HepG2 (cell line): ENCODE measurements around the gene CABLES2. TPM values are rescaled to one million over a fixed set of nuclear protein-coding genes. Genes with fewer than 3 reads are reported as not detected.

Experiments
- ATAC-seq: fragments of 200-7000 bp; cut with Tn5 transposase; 3 replicates; pipeline ENCODE4 v1.9.1; 2020; ENCODE audit warnings: mild to moderate bottlenecking, moderate library complexity
- BruUV-seq: library from RNA; stranded (reverse); fragments of 400-500 nt; replicated peaks from 2 replicates; lab custom pipeline; 2021; lab: Mats Ljungman, UMichigan
- CTCF ChIA-PET: fragments of 300-600 bp; formaldehyde crosslinking; extraction: SDS; loops from one replicate; lab custom pipeline; 2021; ENCODE audit warnings: low total read pairs, inconsistent platforms, low intra/inter-chr PET ratio; lab: Yijun Ruan, JAX
- POLR2A ChIA-PET: fragments of 350-600 bp; sonication (Branson Sonifier 250); formaldehyde crosslinking; loops from one replicate; lab custom pipeline; 2020; ENCODE audit warnings: antibody characterized with exemption, inconsistent platforms; lab: Yijun Ruan, JAX
- DNase-seq: peaks from one replicate; pipeline ENCODE4 v3.0.0-alpha.2; 2015; ENCODE audit warnings: low spot score
- FAIRE-seq: peaks from 3 replicates; lab custom pipeline; 2011; peaks lifted over from hg19 to GRCh38; lab: Jason Lieb, UNC
- H2AFZ ChIP-seq: one replicate; pipeline ENCODE4 v1.6.1; 2011; ENCODE audit warnings: low read length, inconsistent platforms
- H3K27ac ChIP-seq: fragments of 300-600 bp; 3 replicates; pipeline ENCODE4 v1.8.0; 2011; ENCODE audit warnings: mixed run types, mild to moderate bottlenecking, mixed read lengths, low read length, inconsistent platforms; ENCODE audit not compliant: insufficient read depth; ENCODE audit errors: extremely low read length
- H3K27me3 ChIP-seq, 2 experiments: fragments of 200-600 bp in 1 of 2; 2 replicates in 1 of 2; 3 replicates in 1 of 2; pipeline versions ENCODE4 v1.6.0 to v1.8.0; 2011; ENCODE audit warnings: low read length in 2 of 2, mild to moderate bottlenecking in 2 of 2, moderate library complexity in 2 of 2, inconsistent platforms in 1 of 2; ENCODE audit not compliant: insufficient read depth in 2 of 2, control insufficient read depth in 1 of 2
- H3K36me3 ChIP-seq, 2 experiments: fragments of 200-600 bp in 1 of 2; replicated peaks in 1 of 2; 2 replicates in 1 of 2; 3 replicates in 1 of 2; pipeline versions ENCODE4 v1.5.1 to v1.8.0; 2011; ENCODE audit warnings: low read length in 2 of 2, inconsistent platforms in 1 of 2; ENCODE audit not compliant: insufficient read depth in 2 of 2, control insufficient read depth in 1 of 2
- H3K4me1 ChIP-seq: 2 replicates; pipeline ENCODE4 v1.5.1; 2012; ENCODE audit warnings: low read length, inconsistent platforms; ENCODE audit not compliant: insufficient read depth
- H3K4me2 ChIP-seq: 2 replicates; pipeline ENCODE4 v1.6.0; 2011; ENCODE audit warnings: low read depth, low read length, inconsistent platforms
- H3K4me3 ChIP-seq, 3 experiments: fragments of 200-600 bp in 1 of 3; sonication (generic), shearing (Covaris generic) in 1 of 3; replicated peaks in 1 of 3; 2 replicates each; pipeline ENCODE4 v1.5.1; 2011 to 2016; ENCODE audit warnings: low read length in 3 of 3, inconsistent platforms in 2 of 3, low read depth in 2 of 3, mild to moderate bottlenecking in 2 of 3, control low read depth in 1 of 3, mixed read lengths in 1 of 3; ENCODE audit not compliant: insufficient read depth in 1 of 3
- H3K79me2 ChIP-seq: one replicate; pipeline ENCODE4 v1.6.1; 2011; ENCODE audit warnings: low read length, inconsistent platforms; ENCODE audit not compliant: insufficient read depth
- H3K9ac ChIP-seq: 2 replicates; pipeline ENCODE4 v1.6.0; 2011; ENCODE audit warnings: mild to moderate bottlenecking, low read depth, low read length, inconsistent platforms; ENCODE audit not compliant: insufficient read depth
- H3K9me3 ChIP-seq: 2 replicates; pipeline ENCODE4 v1.5.1; 2012; ENCODE audit warnings: mild to moderate bottlenecking, low read length
- H4K20me1 ChIP-seq: 2 replicates; pipeline ENCODE4 v1.6.0; 2011; ENCODE audit warnings: inconsistent platforms, mild to moderate bottlenecking, low read length, moderate library complexity; ENCODE audit not compliant: insufficient read depth
- FOXA3 ChIP-seq: IDR thresholded peaks from 2 replicates; pipeline ENCODE4 v1.6.1; 2016; ENCODE audit warnings: missing genetic modification reagents, missing compliant biosample characterization
- HCFC1 ChIP-seq: fragments of 150-350 bp; IDR thresholded peaks from 2 replicates; pipeline ENCODE4 v1.6.1; 2014; ENCODE audit warnings: low read depth, low read length
- HMGXB4 ChIP-seq, 2 experiments: sonication (generic) in 1 of 2; formaldehyde crosslinking in 1 of 2; IDR thresholded peaks; 2 replicates each; pipeline versions ENCODE4 v1.4.0 to v1.6.1; 2018 to 2020; ENCODE audit warnings: missing genetic modification reagents in 2 of 2, borderline replicate concordance in 1 of 2, low read depth in 1 of 2, mild to moderate bottlenecking in 1 of 2, missing biosample characterization in 1 of 2
- JUNB ChIP-seq: sonication (generic); formaldehyde crosslinking; IDR thresholded peaks from 2 replicates; pipeline ENCODE4 v1.8.0; 2022; ENCODE audit warnings: missing genetic modification reagents, mild to moderate bottlenecking, borderline replicate concordance
- MEIS1 ChIP-seq: sonication (generic); formaldehyde crosslinking; IDR thresholded peaks from 2 replicates; pipeline ENCODE4 v1.9.0; 2021; ENCODE audit warnings: mild to moderate bottlenecking, missing genetic modification reagents, moderate library complexity, borderline replicate concordance
- SALL1 ChIP-seq: sonication (generic); formaldehyde crosslinking; IDR thresholded peaks from 2 replicates; pipeline ENCODE4 v1.8.0; 2022; ENCODE audit warnings: mild to moderate bottlenecking, missing genetic modification reagents
- SIX4 ChIP-seq: sonication (generic); formaldehyde crosslinking; IDR thresholded peaks from 2 replicates; pipeline ENCODE4 v1.4.0; 2020; ENCODE audit warnings: missing genetic modification reagents
- SPEN ChIP-seq: sonication (generic); formaldehyde crosslinking; IDR thresholded peaks from 2 replicates; pipeline ENCODE4 v1.5.1; 2020; ENCODE audit warnings: low read depth, mild to moderate bottlenecking, missing genetic modification reagents
- ZBTB34 ChIP-seq: sonication (generic); formaldehyde crosslinking; IDR thresholded peaks from 2 replicates; pipeline ENCODE4 v1.8.0; 2022; ENCODE audit warnings: mild to moderate bottlenecking, missing genetic modification reagents
- ZMAT5 ChIP-seq: sonication (generic); formaldehyde crosslinking; IDR thresholded peaks from 2 replicates; pipeline ENCODE4 v1.5.0; 2020; ENCODE audit warnings: mild to moderate bottlenecking, low read depth, missing genetic modification reagents, borderline replicate concordance
- ZNF124 ChIP-seq: sonication (generic); formaldehyde crosslinking; IDR thresholded peaks from 2 replicates; pipeline ENCODE4 v1.4.0; 2020; ENCODE audit warnings: missing genetic modification reagents
- ZNF597 ChIP-seq: sonication (generic); formaldehyde crosslinking; IDR thresholded peaks from 2 replicates; pipeline ENCODE4 v1.5.0; 2020; ENCODE audit warnings: missing genetic modification reagents
- WGBS: methylation state at CpG from one replicate; pipeline ENCODE4 v1.1.6; 2017; ENCODE audit warnings: low lambda C conversion rate; 5-methylcytosine and 5-hydroxymethylcytosine counted together
- in situ Hi-C: cut with HindIII; loops from 2 replicates; pipeline ENCODE4 v1.10.0; 2017; ENCODE audit warnings: low pct_unique_long_range_greater_than_20kb; ENCODE audit not compliant: extremely low pct_ligation_motif_present
- intact Hi-C: fragments of 100-400 bp; cut with micrococcal nuclease; formaldehyde crosslinking; loops from one replicate; pipeline ENCODE4 v1.10.0; 2022; ENCODE audit not compliant: unreplicated experiment
- polyA plus RNA-seq, 8 experiments: library from polyadenylated mRNA; depleted of rRNA in 3 of 8; stranded (reverse) in 7 of 8; unstranded in 1 of 8; fragments of >200 nt; fragmentation: Illumina TruSeq in 4 of 8; extraction: Trizol in 4 of 8; gene quantifications; 2 replicates each; pipeline versions ENCODE4 v1.2.1 to v1.2.3, GENCODE V29; 2011 to 2016; ENCODE audit warnings: low read depth in 4 of 8, missing spikeins in 1 of 8, mixed read lengths in 1 of 8; ENCODE audit not compliant: insufficient read depth in 1 of 8
- total RNA-seq, 5 experiments: library from RNA; depleted of rRNA; stranded (reverse); fragments of >200 nt; fragmentation: Illumina TruSeq; extraction: Trizol; gene quantifications; 2 replicates each; pipeline ENCODE4 v1.2.3, GENCODE V29; 2016; ENCODE audit warnings: low read depth in 1 of 5

Gene CABLES2
- total and polyA plus RNA-seq, 2 of the 13 experiments (the other 11 are each of a cell fraction or from before 2014, with no cell fraction given), result 5.2 to 9.7 TPM

GRCh38 chr20:62405108-62405980 is 1.7 kb downstream of the CABLES2 start:
- H3K9ac ChIP-seq, result peak overlapping the region; percentile 82; the same call in 1 of the 2 replicates
- no peak; the same call in 1 of the 2 replicates for TF ChIP-seq HCFC1
- peak; percentile 47; the same call in 1 of the 2 replicates for TF ChIP-seq FOXA3 (CRISPR knock-in tag)
- TF ChIP-seq SIX4 (CRISPR knock-in tag), result 0 out of 2 replicates have a peak, but pooled peaks have one; percentile 39
- peak; percentile 50 for TF ChIP-seq SALL1
- peak; percentile 72 to 75; a peak in 3 of 4 replicates for TF ChIP-seq HMGXB4 (CRISPR knock-in tag; IDR thresholded peaks at IDR 0.05; ENCODE audit: borderline replicate concordance in 1 of 2, low read depth in 1 of 2)
- peak; percentile 77 for TF ChIP-seq MEIS1 (CRISPR knock-in tag)
- TF ChIP-seq ZMAT5 (CRISPR knock-in tag), result no peak
- peak; percentile 25; the same call in 1 of the 2 replicates for TF ChIP-seq SPEN
- 0 out of 2 replicates have a peak, but pooled peaks have one; percentile 36 for TF ChIP-seq ZNF124
- TF ChIP-seq JUNB, result no peak
- no peak for TF ChIP-seq ZNF597
- no peak for TF ChIP-seq ZBTB34

More at GRCh38 chr20:62405108-62405980, 1.7 kb downstream of the CABLES2 start:
- ChIA-PET POLR2A (interaction anchor here (0.8 to 1.1 kb wide), 4 partner anchors 16 to 37 kb away, joined by 3 to 6 read pairs (median 3); partner anchors contain the start of gene RPS21), CTCF (interaction anchor here (1.4 to 2.3 kb wide), 2 partner anchors 10 to 103 kb away, joined by 6 to 11 read pairs; partner anchors contain the start of gene ADRM1)
- peak; percentile 59 for ATAC-seq
- Histone ChIP-seq H3K36me3 (peaks cover 2 to 19% of the 10 kb centered on the region in 2 experiments; a peak in 3 of 5 replicates), H3K4me3 (peak overlapping the region in 2 of 3 experiments; percentile 73 to 88; a peak in 3 of 6 replicates), H3K4me2 (peak overlapping the region; percentile 98), H3K4me1 (peaks cover 60% of the 10 kb centered on the region), H3K79me2 (peaks cover 9% of the 10 kb centered on the region), H3K9me3 (no peaks in the 10 kb centered on the region), H3K27ac (peak overlapping the region; percentile 65), H2AFZ (no peak overlapping the region), H3K27me3 (peaks cover 9 to 20% of the 10 kb centered on the region in 2 experiments), H4K20me1 (peaks cover 3% of the 10 kb centered on the region; the same call in 1 of the 2 replicates)
- peak; percentile 65 for DNase-seq
- in situ Hi-C loops, result no loop called here
- no TSS peak for BruUV-seq
- 70% methylated on average over 19 of the region's 23 CpGs for WGBS
- FAIRE-seq, result peak; percentile 95
- intact Hi-C loops, result no loop called here
